Fibroblast of skin of right biceps (primary cell): ENCODE data around the gene TBCB.
"Not testable (repeated sequence)": the region's sequence is repeated elsewhere in the genome, so short reads cannot be mapped to it uniquely, and the experiment has no call there.

ENCODE experiments used
- DNase-seq: peaks from one replicate; pipeline ENCODE4 v3.0.0-alpha.2; 2013

The TBCB gene

GRCh38 chr19:36139473-36140303 lies 24.4 kb downstream of the TBCB start, which contains the start of gene CAPNS1:
Gene CAPNS1 (plus strand): TSS chr19:36140066. CDS start chr19:36141012, 946 bp downstream.
- peak; percentile 95 for DNase-seq

- DNase-seq, result peak; percentile 73
These were observed 25.2 kb downstream of the TBCB start for GRCh38 chr19:36140304-36141038.

DNA sequence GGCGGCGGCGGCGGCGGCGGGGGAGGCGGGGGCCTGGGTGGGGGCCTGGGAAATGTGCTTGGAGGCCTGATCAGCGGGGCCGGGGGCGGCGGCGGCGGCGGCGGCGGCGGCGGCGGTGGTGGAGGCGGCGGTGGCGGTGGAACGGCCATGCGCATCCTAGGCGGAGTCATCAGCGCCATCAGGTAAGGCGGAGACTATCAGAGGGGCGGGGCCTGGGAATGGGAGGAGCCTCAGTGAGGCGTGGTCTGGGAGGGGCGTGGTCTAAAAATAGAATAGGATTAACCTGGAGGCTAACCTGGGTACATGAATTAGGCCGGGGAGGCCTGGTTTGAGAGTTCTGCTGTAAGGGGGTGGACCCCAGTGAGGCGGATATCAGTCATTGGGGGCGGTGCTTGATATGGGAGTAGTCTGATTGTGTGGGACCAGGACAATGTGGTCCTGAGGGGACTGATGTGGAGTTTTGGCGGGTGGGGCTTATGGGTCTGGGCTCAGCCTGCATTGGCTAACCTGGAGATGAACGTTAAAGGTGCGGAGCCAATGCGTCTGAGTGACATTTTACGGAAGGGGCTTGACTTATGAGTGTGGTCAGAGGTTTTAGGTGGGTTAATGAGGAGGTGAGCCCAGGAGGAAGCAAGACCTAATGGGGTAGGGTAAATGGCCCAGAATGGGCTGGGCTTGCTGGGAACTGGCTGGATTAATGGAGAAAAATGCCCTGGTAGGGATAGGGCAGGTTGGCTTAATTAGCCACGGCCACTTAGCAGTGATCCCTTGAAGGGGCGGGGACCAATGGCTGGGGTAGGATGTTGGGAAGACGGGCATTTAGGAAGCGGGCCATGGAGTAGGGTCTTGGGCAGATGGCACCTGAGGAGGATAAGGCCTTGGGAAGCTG lies 26.0 kb downstream of the TBCB start:
- DNase-seq, result peak; percentile 86

GRCh38 chr19:36142046-36142445 lies 26.8 kb downstream of the TBCB start:
- DNase-seq, result no peak

DNA sequence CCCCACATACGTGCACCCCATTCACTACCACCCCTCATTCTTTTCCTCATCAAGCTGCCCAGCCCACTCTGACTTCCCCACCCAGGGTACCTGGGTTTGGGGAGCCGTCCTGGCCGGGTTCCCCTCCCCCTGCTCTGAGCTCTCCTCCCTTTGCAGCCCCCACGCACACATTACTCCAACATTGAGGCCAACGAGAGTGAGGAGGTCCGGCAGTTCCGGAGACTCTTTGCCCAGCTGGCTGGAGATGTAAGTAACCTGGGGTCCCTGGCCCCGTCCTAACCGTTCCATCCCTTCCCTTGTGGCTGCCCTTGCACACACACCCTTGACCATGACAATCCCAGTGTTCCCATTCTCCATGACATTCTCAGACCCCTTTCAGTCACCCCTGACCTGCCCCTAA lies 27.2 kb downstream of the TBCB start:
- DNase-seq, result no peak

DNA sequence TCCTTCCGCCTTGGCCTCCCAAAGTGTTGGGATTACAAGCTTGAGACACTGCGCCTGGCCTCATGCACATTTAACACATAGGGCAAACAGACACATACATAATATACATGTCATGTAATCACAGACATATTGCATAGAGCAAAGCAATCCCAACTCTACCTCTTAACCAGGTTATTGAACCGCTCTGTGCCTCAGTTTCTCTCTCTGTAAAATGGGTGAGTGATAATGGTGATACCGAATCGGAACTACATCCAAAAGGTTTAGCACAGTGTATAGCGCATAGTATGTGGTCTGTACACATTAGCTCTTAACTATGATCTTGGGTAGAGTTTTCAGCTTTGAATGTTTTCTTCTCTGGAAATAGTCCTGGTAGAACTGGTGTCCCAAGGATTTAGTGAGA lies 29.4 kb downstream of the TBCB start:
- no peak for DNase-seq

- DNase-seq, result no peak
These were observed 34.6 kb downstream of the TBCB start for GRCh38 chr19:36149673-36150406.

- no peak for DNase-seq
These were observed 35.3 kb downstream of the TBCB start for GRCh38 chr19:36150586-36150985.

- DNase-seq, result no peak
These were observed 36.1 kb downstream of the TBCB start for GRCh38 chr19:36151144-36152018.

DNA sequence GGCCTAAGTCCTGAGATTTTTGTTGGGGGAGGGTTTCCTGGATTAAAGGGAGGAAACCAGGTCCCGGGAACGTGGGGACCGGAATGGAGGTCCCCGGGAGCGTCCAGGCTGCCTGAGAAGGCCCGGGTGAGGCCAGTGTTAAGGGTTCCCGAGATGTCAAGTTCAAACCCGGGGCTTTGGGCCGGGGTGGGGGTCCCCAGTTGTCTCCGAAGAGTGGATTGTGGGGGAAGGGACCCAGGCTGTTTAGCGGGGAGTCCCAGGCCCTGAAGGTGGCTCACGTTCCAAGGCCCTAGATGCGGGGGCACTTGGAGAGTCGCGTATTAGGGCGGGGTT lies 36.7 kb downstream of the TBCB start:
- no peak for DNase-seq

GRCh38 chr19:36152352-36153091 lies 37.3 kb downstream of the TBCB start, which contains the start of gene COX7A1:
Gene COX7A1 (minus strand): TSS chr19:36152447. CDS start chr19:36152407, 40 bp downstream.
- DNase-seq, result peak; percentile 32

- no peak for DNase-seq
These were observed 37.9 kb downstream of the TBCB start for GRCh38 chr19:36153126-36153525.

DNA sequence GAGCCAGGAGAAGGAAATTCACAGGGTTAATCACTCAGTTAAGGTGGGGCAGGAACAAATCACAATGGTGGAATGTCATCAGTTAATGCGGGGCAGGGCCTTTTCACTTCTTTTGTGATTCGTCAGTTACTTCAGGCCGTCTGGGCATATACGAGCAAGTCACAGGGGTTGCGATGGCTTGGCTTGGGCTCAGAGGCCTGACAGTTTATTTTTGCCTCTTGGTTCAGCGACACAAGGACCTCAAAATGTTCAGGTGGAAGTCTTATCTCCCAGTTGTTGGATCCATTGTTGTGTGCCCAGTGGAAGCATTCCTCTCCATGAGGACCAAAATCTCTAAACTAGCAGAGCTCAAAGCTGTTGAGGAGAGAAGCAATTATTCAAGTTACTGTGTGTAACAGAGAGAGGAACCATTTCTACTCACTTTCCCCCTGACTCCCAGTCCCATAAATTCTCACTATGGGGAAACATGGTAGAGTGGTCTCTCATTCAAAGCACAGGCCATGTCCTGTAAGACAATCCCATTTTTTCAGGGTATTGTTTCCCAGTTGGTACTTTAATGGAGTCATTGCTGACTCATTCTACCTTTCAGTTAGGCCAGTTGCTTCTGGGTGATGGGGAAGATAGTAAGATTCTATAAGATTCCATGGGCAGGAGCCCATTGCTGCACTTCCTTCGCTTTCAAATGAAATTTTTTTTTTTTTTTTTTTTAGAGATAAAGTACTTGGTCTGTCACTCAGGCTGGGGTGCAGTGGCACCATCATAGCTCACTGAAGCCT lies 45.7 kb downstream of the TBCB start:
- DNase-seq, result no peak

- DNase-seq, result no peak
These were observed 48.5 kb downstream of the TBCB start for GRCh38 chr19:36163813-36164212.

DNA sequence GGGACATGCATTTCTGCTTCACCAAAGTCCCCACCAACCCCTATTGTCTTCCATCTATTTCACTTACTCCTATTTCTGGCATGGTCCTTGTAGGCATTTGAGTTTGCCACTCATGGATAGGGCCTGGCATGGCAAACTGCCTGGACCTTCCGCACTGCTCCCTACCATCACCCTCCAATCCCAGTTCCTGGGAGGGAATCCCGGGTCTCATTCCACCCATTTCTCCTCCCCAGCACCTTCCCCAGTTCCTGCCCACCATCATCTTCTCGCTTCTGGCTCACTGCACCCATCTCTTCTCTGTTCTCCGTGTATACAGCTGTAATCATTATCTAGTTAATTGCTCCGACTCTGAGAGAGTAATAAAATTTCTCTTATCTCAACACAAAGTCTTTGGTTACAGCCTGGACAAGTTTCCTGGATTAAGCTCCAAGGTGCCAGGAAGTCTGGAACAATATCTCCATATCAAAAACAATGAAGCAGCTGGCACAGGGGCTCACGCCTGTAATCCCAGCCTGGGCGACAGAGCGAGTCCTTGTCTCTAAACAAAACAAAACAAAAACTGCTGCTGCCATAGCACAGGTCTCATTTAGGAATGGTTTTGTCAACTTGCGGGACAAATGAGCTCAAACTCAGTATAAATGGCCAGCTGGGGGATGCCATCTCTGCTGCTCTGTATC lies 54.0 kb downstream of the TBCB start:
- no peak for DNase-seq

- no peak for DNase-seq
These were observed 57.6 kb downstream of the TBCB start for GRCh38 chr19:36172852-36173251.

- DNase-seq, result not testable (repeated sequence)
These were observed 58.6 kb downstream of the TBCB start for GRCh38 chr19:36173846-36174245.
